Right lobe of liver (tissue), 6 donors: ENCODE results near the gene ZYG11A. TPM values are rescaled to one million over a fixed set of nuclear protein-coding genes. Genes with fewer than 3 reads are reported as not detected.
"Not testable (repeated sequence)": the region's sequence is repeated elsewhere in the genome, so short reads cannot be mapped to it uniquely, and the experiment has no call there.

Experiments
- ATAC-seq, 4 donors: fragments of 200-7000 bp; cut with Tn5 transposase; one replicate each; pipeline ENCODE4 v1.9.1; 2020; ENCODE audit warnings: mild to moderate bottlenecking in 4 of 4, moderate library complexity in 4 of 4
- DNase-seq, 3 donors: peaks; one replicate each; pipeline ENCODE4 v3.0.0-alpha.2; 2020
- H3K27ac ChIP-seq, 3 donors: fragments of 200-600 bp; one replicate each; pipeline ENCODE4 v1.8.0; 2022
- H3K27me3 ChIP-seq, 2 donors: fragments of 200-600 bp; one replicate each; pipeline ENCODE4 v1.8.0; 2022
- H3K36me3 ChIP-seq, 4 donors: fragments of 200-600 bp; sonication (generic) in 1 of 4; one replicate each; pipeline versions ENCODE4 v1.5.1 to v1.8.0; 2017 to 2022; ENCODE audit warnings: control low read depth in 1 of 4
- H3K4me1 ChIP-seq, 4 donors: fragments of 200-600 bp; sonication (generic) in 1 of 4; one replicate each; pipeline versions ENCODE4 v1.5.1 to v1.8.0; 2017 to 2022; ENCODE audit warnings: control low read depth in 1 of 4
- H3K4me3 ChIP-seq, 3 donors: fragments of 200-600 bp; one replicate each; pipeline ENCODE4 v1.8.0; 2022
- H3K9me3 ChIP-seq, 4 donors: fragments of 200-600 bp; sonication (generic) in 1 of 4; one replicate each; pipeline versions ENCODE4 v1.5.1 to v1.8.0; 2017 to 2022; ENCODE audit warnings: control low read depth in 1 of 4
- POLR2A ChIP-seq: fragments of 450-650 bp; IDR thresholded peaks from one replicate; pipeline ENCODE4 v1.6.1; 2017; ENCODE audit warnings: antibody characterized with exemption, mild to moderate bottlenecking
- WGBS: methylation state at CpG from one replicate; pipeline ENCODE4 v1.1.6; 2018; ENCODE audit warnings: low coverage, low lambda C conversion rate; ENCODE audit not compliant: insufficient coverage; ENCODE audit errors: missing lambda C conversion rate; 5-methylcytosine and 5-hydroxymethylcytosine counted together
- intact Hi-C, 2 donors: fragments of 100-400 bp; cut with DNase I; formaldehyde crosslinking; loops; one replicate each; pipeline versions ENCODE4 v1.11.2 to v1.14.1; 2022
- long read RNA-seq: library from polyadenylated mRNA; unstranded; transcript quantifications from one replicate; pipeline ENCODE4 v2.0.0, GENCODE V29; 2019
- total RNA-seq, 6 experiments: library from RNA; depleted of rRNA in 2 of 6; stranded (reverse); fragments of >200 nt in 2 of 6; fragmentation: NEBNext Ultra II Directional in 3 of 6; extraction: Animal tissue kit (Norgen Biotek cat#: 25700) in 3 of 6; gene quantifications; one replicate each; pipeline versions ENCODE4 v1.1.0 to v1.2.4, GENCODE V29; 2016 to 2023
- TF ChIP-seq, protein P1 (sequence below), 4 donors: fragments of 200-600 bp in 3 of 4; fragments of 450-650 bp in 1 of 4; IDR thresholded peaks; one replicate each; pipeline versions ENCODE4 v1.5.1 to v1.8.0; 2016 to 2022; ENCODE audit warnings: antibody characterized with exemption in 4 of 4, mild to moderate bottlenecking in 2 of 4
- donor health status: DM: no; HTN: yes; CAD: no.
- donor health status: DM: no; HTN: no; CAD: no.
- donor health status: DM: no; HTN: no; CAD: no.
- donor health status: DM: no; HTN: yes; CAD: no.
- donor health status: DM: no; HTN: yes; CAD: no.

The ZYG11A gene
- 1 to 10 TPM in 3 of 6 experiments, under 1 TPM in 3; 0.22 to 1.5 (median 1.0) TPM for total RNA-seq
- long read RNA-seq = 0 reads

DNA sequence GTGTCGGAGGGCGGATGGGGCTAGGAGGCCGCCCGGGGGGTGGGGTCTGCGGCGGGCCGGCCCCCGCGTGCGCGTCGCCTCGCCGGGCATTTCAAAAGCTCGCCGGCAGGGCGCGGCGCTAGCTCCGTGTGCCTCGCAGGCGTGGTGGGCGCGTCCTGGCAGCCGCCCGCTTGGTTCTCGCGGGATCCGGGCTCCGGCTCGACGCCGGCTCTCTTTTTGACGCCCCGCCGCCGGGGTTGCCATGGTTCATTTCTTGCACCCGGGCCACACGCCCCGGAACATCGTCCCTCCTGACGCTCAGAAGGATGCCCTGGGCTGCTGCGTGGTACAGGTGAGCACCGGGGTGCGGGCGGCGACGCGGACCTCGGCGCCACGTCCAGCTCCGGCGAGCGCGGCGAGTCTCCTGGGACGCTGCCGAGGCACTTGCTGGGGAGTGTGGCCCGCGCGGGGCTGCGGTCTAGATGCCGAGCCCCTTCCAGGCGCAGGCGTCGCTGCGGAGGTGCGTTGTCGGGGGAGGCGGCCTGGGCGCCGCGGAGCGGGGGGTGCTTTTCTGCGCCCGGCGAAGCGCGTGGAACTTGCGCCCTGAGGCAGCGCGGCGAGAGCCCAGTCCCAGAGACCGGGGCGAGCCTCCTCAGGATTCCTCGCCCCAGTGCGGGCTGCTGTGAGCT lies at the start of gene ZYG11A:
Gene ZYG11A (plus strand): TSS at position 118 of the 668 bp plus-strand sequence. CDS start 124 bp downstream, at position 242.
- Histone ChIP-seq H3K27ac (no peak within 1 kb of the TSS), H3K27me3 (no peaks in the 10 kb centered on the region), H3K36me3 (no peaks in the 10 kb centered on the region), H3K9me3 (no peaks in the 10 kb centered on the region), H3K4me3 (peak within 1 kb of the TSS; percentile 53 to 67 (median 55)), H3K4me1 (no peaks in the 10 kb centered on the region)
- intact Hi-C loops = no loop called here
- ATAC-seq = peak; percentile 95 to 97 (median 96)
- DNase-seq = peak; percentile 61 to 82 (median 69)
- WGBS = no CpG with 5 or more reads among the region's 88 CpGs
- TF ChIP-seq, protein P1, sequence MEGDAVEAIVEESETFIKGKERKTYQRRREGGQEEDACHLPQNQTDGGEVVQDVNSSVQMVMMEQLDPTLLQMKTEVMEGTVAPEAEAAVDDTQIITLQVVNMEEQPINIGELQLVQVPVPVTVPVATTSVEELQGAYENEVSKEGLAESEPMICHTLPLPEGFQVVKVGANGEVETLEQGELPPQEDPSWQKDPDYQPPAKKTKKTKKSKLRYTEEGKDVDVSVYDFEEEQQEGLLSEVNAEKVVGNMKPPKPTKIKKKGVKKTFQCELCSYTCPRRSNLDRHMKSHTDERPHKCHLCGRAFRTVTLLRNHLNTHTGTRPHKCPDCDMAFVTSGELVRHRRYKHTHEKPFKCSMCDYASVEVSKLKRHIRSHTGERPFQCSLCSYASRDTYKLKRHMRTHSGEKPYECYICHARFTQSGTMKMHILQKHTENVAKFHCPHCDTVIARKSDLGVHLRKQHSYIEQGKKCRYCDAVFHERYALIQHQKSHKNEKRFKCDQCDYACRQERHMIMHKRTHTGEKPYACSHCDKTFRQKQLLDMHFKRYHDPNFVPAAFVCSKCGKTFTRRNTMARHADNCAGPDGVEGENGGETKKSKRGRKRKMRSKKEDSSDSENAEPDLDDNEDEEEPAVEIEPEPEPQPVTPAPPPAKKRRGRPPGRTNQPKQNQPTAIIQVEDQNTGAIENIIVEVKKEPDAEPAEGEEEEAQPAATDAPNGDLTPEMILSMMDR (IDR thresholded peaks at IDR 0.05) = peak; percentile 28 to 46 (median 38)
- no peak for TF ChIP-seq POLR2A

DNA sequence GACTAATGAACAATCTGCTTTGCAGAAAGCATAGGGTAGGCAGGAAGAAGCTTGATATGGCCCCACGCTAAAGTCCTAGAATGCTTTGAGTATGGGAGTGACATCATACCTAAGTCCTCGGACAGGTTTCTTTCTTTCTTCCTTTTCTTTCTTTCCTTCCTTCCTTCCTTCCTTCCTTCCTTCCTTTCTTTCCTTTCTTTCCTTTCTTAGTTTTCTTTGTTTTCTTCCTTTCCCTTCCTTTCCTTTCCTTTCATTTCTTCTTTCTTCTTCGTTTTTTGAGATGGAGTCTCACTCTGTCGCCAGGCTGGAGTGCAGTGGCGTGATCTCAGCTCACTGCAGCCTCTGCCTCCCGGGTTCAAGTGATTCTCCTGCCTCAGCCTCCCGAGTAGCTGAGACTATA lies 48.8 kb upstream of the ZYG11A start:
- H3K4me1 ChIP-seq, DNase-seq, ATAC-seq, H3K27ac ChIP-seq, H3K4me3 ChIP-seq, H3K27me3 ChIP-seq, H3K9me3 ChIP-seq, intact Hi-C loops: not testable (repeated sequence)
- WGBS = 83% methylated on average over 7 of the region's 7 CpGs
- peaks cover 0 to 40% (median 7%) of the 10 kb centered on the region in 4 donors for H3K36me3 ChIP-seq

DNA sequence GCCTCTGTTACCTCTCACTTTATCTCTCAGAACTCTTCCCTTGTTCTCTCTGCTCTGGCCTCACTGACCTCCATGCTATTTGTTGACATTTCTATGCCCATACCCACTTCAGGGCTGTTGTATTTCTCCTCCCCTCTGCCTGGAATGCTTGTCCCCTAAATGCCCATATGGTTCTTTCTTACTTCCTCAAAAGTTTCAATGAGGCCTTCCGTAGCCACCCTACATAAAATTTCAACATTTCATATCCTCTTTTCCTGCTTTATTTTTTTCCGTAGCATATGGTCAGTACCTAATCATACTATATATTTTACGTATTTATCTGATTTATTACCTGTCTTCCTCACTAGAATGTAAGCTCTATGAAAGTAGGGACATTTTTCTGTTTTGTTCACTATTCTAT lies 47.1 kb upstream of the ZYG11A start:
- Histone ChIP-seq H3K4me3 (no peak overlapping the region), H3K27ac (no peak overlapping the region), H3K9me3 (no peaks in the 10 kb centered on the region), H3K4me1 (no peaks in the 10 kb centered on the region), H3K27me3 (no peaks in the 10 kb centered on the region), H3K36me3 (peaks cover 0 to 36% (median 3%) of the 10 kb centered on the region in 4 donors)
- intact Hi-C loops = no loop called here
- TF ChIP-seq, protein P1 (IDR thresholded peaks at IDR 0.05) = no peak
- no peak for TF ChIP-seq POLR2A
- DNase-seq (no peak), ATAC-seq (no peak)
- 58% methylated on average over 3 of the region's 3 CpGs for WGBS

DNA sequence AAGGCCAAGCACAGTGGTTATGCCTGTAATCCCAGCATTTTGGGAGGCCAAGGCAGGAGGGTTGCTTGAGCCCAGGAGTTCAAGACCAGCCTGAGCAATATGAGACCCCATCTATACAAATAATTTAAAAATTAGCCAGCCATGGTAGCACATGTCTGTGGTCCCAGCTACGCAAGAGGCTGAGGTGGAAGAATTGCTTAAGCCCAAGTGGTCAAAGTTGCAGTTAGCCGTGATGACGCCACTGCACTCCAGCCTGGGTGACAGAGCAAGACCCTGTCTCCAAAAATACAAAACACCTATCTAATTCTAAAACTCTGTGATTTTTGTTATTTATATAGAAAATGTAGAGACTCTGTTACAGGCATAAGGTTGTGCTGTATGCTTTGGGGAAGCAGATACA lies 44.2 kb upstream of the ZYG11A start:
- H3K36me3 ChIP-seq = peaks cover 0 to 39% (median 9%) of the 10 kb centered on the region in 4 donors
- ATAC-seq = no peak
- no peak overlapping the region for H3K27ac ChIP-seq
- WGBS = 100% methylated on average over 1 of the region's 3 CpGs
- H3K4me3 ChIP-seq = no peak overlapping the region
- no peaks in the 10 kb centered on the region for H3K9me3 ChIP-seq
- H3K27me3 ChIP-seq = no peaks in the 10 kb centered on the region
- no peak for DNase-seq
- intact Hi-C loops = no loop called here
- H3K4me1 ChIP-seq = no peaks in the 10 kb centered on the region
- TF ChIP-seq, protein P1 (IDR thresholded peaks at IDR 0.05) = no peak
- no peak for TF ChIP-seq POLR2A

DNA sequence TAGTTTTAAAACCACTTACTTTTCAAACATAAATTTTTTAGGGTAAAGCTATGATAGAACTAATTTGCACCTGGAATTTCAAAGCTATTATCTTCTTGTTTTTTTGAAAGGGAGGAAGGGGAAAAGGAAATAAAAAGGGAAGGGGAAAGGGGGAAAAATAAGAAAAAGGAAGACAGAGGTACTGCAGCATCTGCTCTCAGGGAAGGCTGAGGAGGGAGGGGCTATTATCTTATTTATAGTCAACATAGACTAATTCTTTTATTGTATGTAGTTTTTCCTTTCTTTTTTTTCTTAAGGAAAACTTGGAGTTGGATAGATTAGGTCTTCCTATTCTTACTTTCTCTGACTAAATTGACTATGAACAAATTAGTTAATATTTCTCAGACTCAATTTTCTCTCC lies 41.5 kb upstream of the ZYG11A start:
- intact Hi-C loops = no loop called here
- ATAC-seq = no peak
- TF ChIP-seq POLR2A = no peak
- TF ChIP-seq, protein P1 (IDR thresholded peaks at IDR 0.05) = no peak
- Histone ChIP-seq H3K27ac (no peak overlapping the region), H3K9me3 (no peaks in the 10 kb centered on the region), H3K27me3 (no peaks in the 10 kb centered on the region), H3K4me3 (no peak overlapping the region), H3K4me1 (no peaks in the 10 kb centered on the region), H3K36me3 (peaks cover 0 to 38% (median 14%) of the 10 kb centered on the region in 4 donors)
- no peak for DNase-seq

DNA sequence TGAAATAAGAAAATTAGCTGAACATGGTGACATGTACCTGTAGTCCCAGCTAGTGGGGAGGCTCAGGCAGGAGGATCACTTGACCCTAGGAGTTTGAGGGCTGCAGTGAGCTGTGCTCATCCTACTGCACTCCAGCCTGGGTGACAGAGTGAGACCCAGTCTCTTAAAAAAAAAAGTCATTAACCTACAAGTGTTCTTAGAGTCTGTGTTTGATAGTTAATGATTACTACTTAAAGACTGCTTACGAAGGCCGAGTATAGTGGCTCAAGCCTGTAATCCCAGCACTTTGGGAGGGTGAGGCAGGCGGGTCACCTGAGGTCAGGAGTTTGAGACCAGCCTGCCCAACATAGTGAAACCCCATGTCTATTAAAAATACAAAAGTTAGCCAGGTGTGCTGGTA lies 38.5 kb upstream of the ZYG11A start:
- H3K4me1 ChIP-seq, H3K4me3 ChIP-seq, intact Hi-C loops, H3K27me3 ChIP-seq, H3K27ac ChIP-seq, H3K9me3 ChIP-seq, ATAC-seq, DNase-seq: not testable (repeated sequence)
- WGBS = 96% methylated on average over 3 of the region's 3 CpGs
- peaks cover 0 to 47% (median 14%) of the 10 kb centered on the region in 4 donors for H3K36me3 ChIP-seq
